Loucy (cell line): ENCODE data around the gene CENPC.

Experiments used
- EZH2phosphoT487 ChIP-seq: fragments of 200-600 bp; IDR thresholded peaks from 2 replicates; pipeline ENCODE4 v1.6.1; 2018; ENCODE audit warnings: antibody characterized with exemption, mild to moderate bottlenecking, moderate library complexity, borderline replicate concordance
- TF ChIP-seq, protein P1 (sequence below): fragments of 200-600 bp; sonication (generic); conservative IDR thresholded peaks from 2 replicates; pipeline ENCODE4 v1.5.1; 2014; ENCODE audit warnings: mild to moderate bottlenecking, antibody characterized with exemption, low read length

DNA sequence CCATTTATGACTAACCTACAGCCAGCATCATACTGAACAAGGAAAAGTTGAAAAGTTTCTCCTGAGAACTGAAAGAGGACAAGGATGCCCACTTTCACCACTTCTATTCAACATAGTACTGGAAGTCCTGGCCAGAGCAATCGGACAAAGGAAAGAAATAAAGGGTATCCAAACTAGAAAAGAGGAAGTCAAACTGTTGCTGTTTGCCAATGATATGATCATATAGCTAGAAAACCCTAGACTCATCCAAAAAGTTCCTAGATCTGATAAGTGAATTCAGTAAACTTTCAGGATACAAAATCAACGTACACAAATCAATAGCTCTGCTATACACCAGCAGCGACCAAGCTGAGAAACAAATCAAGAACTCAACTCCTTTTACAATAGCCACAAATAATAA, 64.5 kb downstream of the CENPC start:
- no peak for TF ChIP-seq EZH2phosphoT487
- TF ChIP-seq, protein P1, sequence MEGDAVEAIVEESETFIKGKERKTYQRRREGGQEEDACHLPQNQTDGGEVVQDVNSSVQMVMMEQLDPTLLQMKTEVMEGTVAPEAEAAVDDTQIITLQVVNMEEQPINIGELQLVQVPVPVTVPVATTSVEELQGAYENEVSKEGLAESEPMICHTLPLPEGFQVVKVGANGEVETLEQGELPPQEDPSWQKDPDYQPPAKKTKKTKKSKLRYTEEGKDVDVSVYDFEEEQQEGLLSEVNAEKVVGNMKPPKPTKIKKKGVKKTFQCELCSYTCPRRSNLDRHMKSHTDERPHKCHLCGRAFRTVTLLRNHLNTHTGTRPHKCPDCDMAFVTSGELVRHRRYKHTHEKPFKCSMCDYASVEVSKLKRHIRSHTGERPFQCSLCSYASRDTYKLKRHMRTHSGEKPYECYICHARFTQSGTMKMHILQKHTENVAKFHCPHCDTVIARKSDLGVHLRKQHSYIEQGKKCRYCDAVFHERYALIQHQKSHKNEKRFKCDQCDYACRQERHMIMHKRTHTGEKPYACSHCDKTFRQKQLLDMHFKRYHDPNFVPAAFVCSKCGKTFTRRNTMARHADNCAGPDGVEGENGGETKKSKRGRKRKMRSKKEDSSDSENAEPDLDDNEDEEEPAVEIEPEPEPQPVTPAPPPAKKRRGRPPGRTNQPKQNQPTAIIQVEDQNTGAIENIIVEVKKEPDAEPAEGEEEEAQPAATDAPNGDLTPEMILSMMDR: no peak
